Measurements from ENCODE around the gene CAMK2G. TPM values are rescaled to one million over a fixed set of nuclear protein-coding genes. Genes with fewer than 3 reads are reported as not detected.

CAMK2G gene
- total RNA-seq, 1 donor from 2014 or later, result 56.1 TPM

- DNase-seq (ENCODE audit: low spot score), result no peak
Measured at GRCh38 chr10:73865107-73865458, 9.3 kb downstream of the CAMK2G start.

GRCh38 chr10:73864229-73864628, 10.1 kb downstream of the CAMK2G start:
- no peak for DNase-seq (ENCODE audit: low spot score)

- no peak for DNase-seq (ENCODE audit: low spot score)
Measured at GRCh38 chr10:73863039-73863817, 11.1 kb downstream of the CAMK2G start.

GRCh38 chr10:73862011-73862410, 12.3 kb downstream of the CAMK2G start:
- DNase-seq (ENCODE audit: low spot score), result no peak

GRCh38 chr10:73859784-73860491, 14.4 kb downstream of the CAMK2G start:
- DNase-seq (ENCODE audit: low spot score), result no peak

- DNase-seq (ENCODE audit: low spot score), result no peak
Measured at GRCh38 chr10:73859428-73859783, 14.9 kb downstream of the CAMK2G start.

GRCh38 chr10:73858750-73859427, 15.5 kb downstream of the CAMK2G start:
- DNase-seq (ENCODE audit: low spot score), result no peak

GRCh38 chr10:73858013-73858708, 16.2 kb downstream of the CAMK2G start:
- DNase-seq (ENCODE audit: low spot score), result no peak

GRCh38 chr10:73857446-73857845, 16.9 kb downstream of the CAMK2G start:
- no peak for DNase-seq (ENCODE audit: low spot score)

- DNase-seq (ENCODE audit: low spot score), result no peak
Measured at GRCh38 chr10:73856261-73856660, 18.1 kb downstream of the CAMK2G start.

- DNase-seq (ENCODE audit: low spot score), result no peak
Measured at GRCh38 chr10:73855413-73855812, 18.9 kb downstream of the CAMK2G start.

GRCh38 chr10:73854310-73854709, 20.0 kb downstream of the CAMK2G start:
- DNase-seq (ENCODE audit: low spot score), result no peak

GRCh38 chr10:73853196-73853595, 21.2 kb downstream of the CAMK2G start:
- DNase-seq (ENCODE audit: low spot score), result no peak

- DNase-seq (ENCODE audit: low spot score), result peak; percentile 94
Measured at GRCh38 chr10:73850863-73851461, 23.4 kb downstream of the CAMK2G start.

GRCh38 chr10:73850211-73850610, 24.1 kb downstream of the CAMK2G start:
- DNase-seq (ENCODE audit: low spot score), result no peak

GRCh38 chr10:73848821-73849489, 25.4 kb downstream of the CAMK2G start:
- DNase-seq (ENCODE audit: low spot score), result peak; percentile 86

- DNase-seq (ENCODE audit: low spot score), result no peak
Measured at GRCh38 chr10:73847031-73847430, 27.3 kb downstream of the CAMK2G start.

- DNase-seq (ENCODE audit: low spot score), result no peak
Measured at GRCh38 chr10:73843261-73843660, 31.1 kb downstream of the CAMK2G start.

GRCh38 chr10:73842349-73842748, 32.0 kb downstream of the CAMK2G start:
- no peak for DNase-seq (ENCODE audit: low spot score)

- no peak for DNase-seq (ENCODE audit: low spot score)
Measured at GRCh38 chr10:73841526-73842285, 32.6 kb downstream of the CAMK2G start.

Data from umbilical cord (tissue), 2 donors.